HCT116 (cell line): ENCODE data around the gene IL36B. TPM values are rescaled to one million over a fixed set of nuclear protein-coding genes. Genes with fewer than 3 reads are reported as not detected.

Experiments
- ATAC-seq: fragments of 200-7000 bp; cut with Tn5 transposase; 2 replicates; pipeline ENCODE4 v1.9.1; 2020; ENCODE audit warnings: mild to moderate bottlenecking, moderate library complexity
- BruUV-seq: library from RNA; stranded (reverse); fragments of 400-500 nt; replicated peaks from 2 replicates; lab custom pipeline; 2021; lab: Mats Ljungman, UMichigan
- CTCF ChIA-PET: fragments of 300-600 bp; sonication (Branson Sonifier 250); formaldehyde crosslinking; loops from one replicate; lab custom pipeline; 2021; ENCODE audit warnings: antibody characterized with exemption; lab: Charles Lee
- POLR2A ChIA-PET: fragments of 300-600, 350-600 bp; sonication (Branson Sonifier 250); formaldehyde crosslinking; loops from one replicate; lab custom pipeline; 2021; ENCODE audit warnings: antibody characterized with exemption; lab: Charles Lee
- RAD21 ChIA-PET, 2 experiments: fragments of 300-600 bp; sonication (Branson Sonifier 250); formaldehyde crosslinking; loops; one replicate each; lab custom pipeline; 2023; ENCODE audit warnings: low total read pairs in 2 of 2; ENCODE audit not compliant: uncharacterized antibody in 2 of 2, unreplicated experiment in 2 of 2, low non-redundant PET in 1 of 2; lab: Charles Lee
- DNase-seq: peaks from one replicate; pipeline ENCODE4 v3.0.0-alpha.2; 2010; ENCODE audit warnings: low read depth, low spot score
- H2AFZ ChIP-seq: fragments of 200-600 bp; shearing (Covaris generic), sonication (generic); 2 replicates; pipeline ENCODE4 v1.6.1; 2017; ENCODE audit warnings: low read depth, mixed run types, mixed read lengths, antibody characterized with exemption, low read length; ENCODE audit not compliant: poor library complexity, severe bottlenecking
- H3K27ac ChIP-seq: 2 replicates; pipeline ENCODE4 v1.5.1; 2012; ENCODE audit warnings: low read depth, low read length
- H3K27me3 ChIP-seq: fragments of 200-600 bp; sonication (generic); 2 replicates; pipeline ENCODE4 v1.6.1; 2016; ENCODE audit warnings: mixed run types, low read length, mixed read lengths; ENCODE audit not compliant: insufficient read depth
- H3K36me3 ChIP-seq, 2 experiments: fragments of 200-500 bp in 1 of 2; fragments of 200-600 bp in 1 of 2; sonication (Bioruptor generic) in 1 of 2; sonication (generic) in 1 of 2; 2 replicates each; pipeline versions ENCODE4 v1.5.1 to v1.6.1; 2014 to 2016; ENCODE audit warnings: low read length in 2 of 2, inconsistent platforms in 1 of 2, mixed read lengths in 1 of 2, mixed run types in 1 of 2; ENCODE audit not compliant: insufficient read depth in 2 of 2, control insufficient read depth in 1 of 2
- H3K4me1 ChIP-seq, 2 experiments: fragments of 200-600 bp in 1 of 2; sonication (generic) in 1 of 2; 2 replicates each; pipeline versions ENCODE4 v1.5.1 to v1.6.1; 2012 to 2017; ENCODE audit warnings: low read length in 2 of 2, inconsistent platforms in 1 of 2, mild to moderate bottlenecking in 1 of 2, mixed read lengths in 1 of 2, mixed run types in 1 of 2, moderate library complexity in 1 of 2; ENCODE audit not compliant: insufficient read depth in 2 of 2, control insufficient read depth in 1 of 2
- H3K4me2 ChIP-seq: fragments of 200-600 bp; sonication (generic); 2 replicates; pipeline ENCODE4 v1.6.1; 2017; ENCODE audit warnings: mixed run types, low read length, mixed read lengths
- H3K4me3 ChIP-seq, 2 experiments: fragments of 200-600 bp in 1 of 2; sonication (generic) in 1 of 2; replicated peaks in 1 of 2; 2 replicates each; pipeline ENCODE4 v1.5.1; 2011 to 2016; ENCODE audit warnings: low read length in 2 of 2, control low read depth in 1 of 2, low read depth in 1 of 2, mild to moderate bottlenecking in 1 of 2, mixed read lengths in 1 of 2, mixed run types in 1 of 2
- H3K79me2 ChIP-seq: fragments of 200-600 bp; sonication (generic); 2 replicates; pipeline ENCODE4 v1.6.1; 2017; ENCODE audit warnings: mild to moderate bottlenecking, mixed run types, low read length, moderate library complexity, mixed read lengths; ENCODE audit not compliant: insufficient read depth
- H3K9ac ChIP-seq: fragments of 200-600 bp; sonication (generic); 2 replicates; pipeline ENCODE4 v1.6.1; 2016; ENCODE audit warnings: low read length, mixed read lengths
- H3K9me2 ChIP-seq: fragments of 200-600 bp; sonication (generic), shearing (Covaris generic); 2 replicates; pipeline ENCODE4 v1.6.1; 2017; ENCODE audit warnings: mixed run types, mild to moderate bottlenecking, moderate library complexity; ENCODE audit not compliant: insufficient read depth
- H3K9me3 ChIP-seq, 2 experiments: fragments of 200-500 bp in 1 of 2; fragments of 200-600 bp in 1 of 2; sonication (Bioruptor generic) in 1 of 2; sonication (generic) in 1 of 2; 2 replicates each; pipeline ENCODE4 v1.6.1; 2014 to 2017; ENCODE audit warnings: low read length in 2 of 2, mixed read lengths in 2 of 2, inconsistent platforms in 1 of 2, low read depth in 1 of 2, mild to moderate bottlenecking in 1 of 2, mixed run types in 1 of 2, moderate library complexity in 1 of 2; ENCODE audit not compliant: control insufficient read depth in 1 of 2, insufficient read depth in 1 of 2
- H4K20me1 ChIP-seq: fragments of 200-600 bp; sonication (generic), shearing (Covaris generic); 2 replicates; pipeline ENCODE4 v1.6.1; 2017; ENCODE audit warnings: mixed run types, mild to moderate bottlenecking, moderate library complexity; ENCODE audit not compliant: insufficient read depth
- CEBPB ChIP-seq: IDR thresholded peaks from 2 replicates; pipeline ENCODE4 v1.6.1; 2012; ENCODE audit warnings: low read depth
- CTCF ChIP-seq, 3 experiments: fragments of 200-600 bp in 1 of 3; sonication (generic) in 1 of 3; IDR thresholded peaks in 2 of 3; conservative IDR thresholded peaks in 1 of 3; 2 replicates each; pipeline ENCODE4 v1.5.1; 2012 to 2017; ENCODE audit warnings: low read depth in 2 of 3, low read length in 2 of 3, antibody characterized with exemption in 1 of 3, borderline replicate concordance in 1 of 3, control low read depth in 1 of 3, mild to moderate bottlenecking in 1 of 3, mixed read lengths in 1 of 3, mixed run types in 1 of 3, moderate library complexity in 1 of 3; ENCODE audit not compliant: insufficient read depth in 1 of 3
- ELF1 ChIP-seq: IDR thresholded peaks from 2 replicates; pipeline ENCODE4 v1.6.1; 2012; ENCODE audit warnings: low read depth, borderline replicate concordance
- EZH2 ChIP-seq: fragments of 200-600 bp; sonication (generic); IDR thresholded peaks from 2 replicates; pipeline ENCODE4 v1.6.1; 2017; ENCODE audit warnings: antibody characterized with exemption, mixed run types
- EZH2phosphoT487 ChIP-seq: fragments of 200-600 bp; IDR thresholded peaks from 2 replicates; pipeline ENCODE4 v1.6.1; 2018; ENCODE audit warnings: antibody characterized with exemption, borderline replicate concordance
- FOSL1 ChIP-seq: IDR thresholded peaks from 2 replicates; pipeline ENCODE4 v1.6.1; 2012; ENCODE audit warnings: low read depth
- MAX ChIP-seq: IDR thresholded peaks from 2 replicates; pipeline ENCODE4 v1.6.1; 2012
- REST ChIP-seq: IDR thresholded peaks from 2 replicates; pipeline ENCODE4 v1.6.1; 2012; ENCODE audit warnings: low read depth
- SIN3A ChIP-seq: IDR thresholded peaks from 2 replicates; pipeline ENCODE4 v1.6.1; 2012; ENCODE audit warnings: low read depth
- SRF ChIP-seq: IDR thresholded peaks from 2 replicates; pipeline ENCODE4 v1.6.1; 2012; ENCODE audit warnings: low read depth
- ZFX ChIP-seq: fragments of 450-650 bp; IDR thresholded peaks from 2 replicates; pipeline ENCODE4 v1.6.1; 2017
- intact Hi-C: fragments of 100-400 bp; cut with micrococcal nuclease; formaldehyde crosslinking; loops from 2 replicates; pipeline ENCODE4 v1.10.0; 2022
- total RNA-seq: library from RNA; stranded (reverse); gene quantifications from one replicate; pipeline ENCODE4 v1.2.1, GENCODE V29; 2021; ENCODE audit not compliant: unreplicated experiment

The IL36B gene
- total RNA-seq, 1 experiment from 2014 or later = not detected

- Histone ChIP-seq H3K4me3 (no peak overlapping the region), H3K79me2 (no peaks in the 10 kb centered on the region), H3K27ac (no peak overlapping the region), H2AFZ (no peak overlapping the region), H3K36me3 (no peaks in the 10 kb centered on the region), H3K4me1 (no peaks in the 10 kb centered on the region), H3K9me3 (no peaks in the 10 kb centered on the region), H4K20me1 (no peaks in the 10 kb centered on the region), H3K9me2 (no peaks in the 10 kb centered on the region), H3K4me2 (no peak overlapping the region), H3K27me3 (no peaks in the 10 kb centered on the region; the same call in 1 of the 2 replicates), H3K9ac (no peak overlapping the region)
- ATAC-seq (no peak), DNase-seq (no peak)
- CTCF ChIA-PET = interaction anchor here (0.6 kb wide), 1 partner anchor 45 kb away, joined by 3 read pairs; no protein-coding TSS in a partner anchor
- intact Hi-C loops = no loop called here
- RAD21 ChIA-PET = no interaction called here
- no peak for TF ChIP-seq FOSL1
- TF ChIP-seq EZH2 = no peak
- no peak for TF ChIP-seq SRF
- no peak for TF ChIP-seq ZFX
- TF ChIP-seq CEBPB = no peak
- no peak for TF ChIP-seq MAX
- no peak for TF ChIP-seq SIN3A
- no peak for TF ChIP-seq ELF1
- TF ChIP-seq EZH2phosphoT487 = no peak
- no peak for TF ChIP-seq CTCF (IDR thresholded peaks at IDR 0.05 in 2 of 3, conservative IDR thresholded peaks at IDR 0.05 in 1 of 3; ENCODE audit: borderline replicate concordance in 1 of 3, insufficient read depth in 1 of 3, low read depth in 2 of 3, low read length in 2 of 3)
- no peak for TF ChIP-seq REST
- TF ChIP-seq, all 23 proteins: peak for 0
- POLR2A ChIA-PET = no interaction called here
- no TSS peak for BruUV-seq
Observed at GRCh38 chr2:113092864-113093612, 40.4 kb upstream of the IL36B start.
